GM10248 (cell line): ENCODE measurements around the gene OR6A2.

Source experiments
- CTCF ChIA-PET: fragments of 300-600 bp; sonication (Branson Sonifier 250); formaldehyde crosslinking; extraction: SDS; loops from one replicate; lab custom pipeline; 2021; ENCODE audit warnings: antibody characterized with exemption; lab: Yijun Ruan, JAX
- POLR2A ChIA-PET: fragments of 350-650 bp; sonication (Branson Sonifier 250); formaldehyde crosslinking; extraction: SDS; loops from one replicate; lab custom pipeline; 2020; ENCODE audit warnings: antibody characterized with exemption; lab: Yijun Ruan, JAX
- DNase-seq: peaks from one replicate; pipeline ENCODE4 v3.0.0; 2012; ENCODE audit errors: extremely low spot score
- TF ChIP-seq, protein P1 (sequence below): IDR thresholded peaks from 2 replicates; pipeline ENCODE4 v1.5.1; 2012; ENCODE audit warnings: mild to moderate bottlenecking, low read depth; ENCODE audit errors: extremely low read depth, missing control alignments, control extremely low read depth

Gene OR6A2

DNA sequence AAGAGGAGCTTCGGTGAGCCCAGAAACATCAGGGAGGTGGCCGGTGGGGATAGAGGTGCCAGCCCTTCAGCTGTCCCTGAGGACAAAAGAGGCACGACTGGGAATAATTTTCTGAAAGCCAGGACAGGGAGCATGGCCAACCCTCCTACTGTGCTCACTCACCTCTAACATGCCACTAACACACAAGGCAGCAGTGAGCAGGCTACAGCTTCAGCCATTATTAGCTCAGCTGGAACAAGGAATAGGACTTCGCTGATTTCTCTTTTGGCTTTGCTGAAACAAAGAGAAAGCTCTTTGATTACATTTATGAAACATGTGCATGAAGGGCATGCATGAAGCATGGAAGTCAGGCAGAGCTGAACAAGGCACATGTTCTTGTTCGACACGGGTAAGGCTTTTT lies 33.9 kb upstream of the OR6A2 start:
- CTCF ChIA-PET: interaction anchor here (1.1 to 2.4 kb wide), 6 partner anchors 9 to 78 kb away, joined by 3 to 21 read pairs (median 4); no protein-coding TSS in a partner anchor

DNA sequence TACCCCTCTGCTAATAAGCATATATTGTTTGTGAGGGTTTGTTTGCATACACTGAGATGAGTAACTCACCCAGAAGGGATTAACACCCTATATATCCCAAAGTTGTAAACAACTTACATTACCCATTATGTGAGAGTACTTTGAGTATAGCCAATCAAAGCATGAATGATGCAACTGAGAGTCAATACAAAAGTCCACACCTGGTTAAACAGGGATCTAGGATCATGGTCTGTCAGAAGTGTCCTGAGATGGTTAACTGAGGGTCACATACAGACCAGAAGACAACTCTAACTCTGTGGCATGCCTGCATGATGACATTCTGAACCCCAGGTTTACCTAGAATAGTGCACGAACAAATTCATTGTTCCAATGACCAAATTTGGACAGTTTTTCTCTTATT lies 28.6 kb upstream of the OR6A2 start:
- ChIA-PET POLR2A (no interaction called here), CTCF (interaction anchor here (1.8 kb wide), 1 partner anchor 33 kb away, joined by 5 read pairs; no protein-coding TSS in a partner anchor)
- TF ChIP-seq, protein P1, sequence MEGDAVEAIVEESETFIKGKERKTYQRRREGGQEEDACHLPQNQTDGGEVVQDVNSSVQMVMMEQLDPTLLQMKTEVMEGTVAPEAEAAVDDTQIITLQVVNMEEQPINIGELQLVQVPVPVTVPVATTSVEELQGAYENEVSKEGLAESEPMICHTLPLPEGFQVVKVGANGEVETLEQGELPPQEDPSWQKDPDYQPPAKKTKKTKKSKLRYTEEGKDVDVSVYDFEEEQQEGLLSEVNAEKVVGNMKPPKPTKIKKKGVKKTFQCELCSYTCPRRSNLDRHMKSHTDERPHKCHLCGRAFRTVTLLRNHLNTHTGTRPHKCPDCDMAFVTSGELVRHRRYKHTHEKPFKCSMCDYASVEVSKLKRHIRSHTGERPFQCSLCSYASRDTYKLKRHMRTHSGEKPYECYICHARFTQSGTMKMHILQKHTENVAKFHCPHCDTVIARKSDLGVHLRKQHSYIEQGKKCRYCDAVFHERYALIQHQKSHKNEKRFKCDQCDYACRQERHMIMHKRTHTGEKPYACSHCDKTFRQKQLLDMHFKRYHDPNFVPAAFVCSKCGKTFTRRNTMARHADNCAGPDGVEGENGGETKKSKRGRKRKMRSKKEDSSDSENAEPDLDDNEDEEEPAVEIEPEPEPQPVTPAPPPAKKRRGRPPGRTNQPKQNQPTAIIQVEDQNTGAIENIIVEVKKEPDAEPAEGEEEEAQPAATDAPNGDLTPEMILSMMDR: no peak
- no peak for DNase-seq

More for the DNA sequence above, 33.9 kb upstream of the OR6A2 start:
- TF ChIP-seq, protein P1: no peak
- DNase-seq: no peak
- POLR2A ChIA-PET: no interaction called here

DNA sequence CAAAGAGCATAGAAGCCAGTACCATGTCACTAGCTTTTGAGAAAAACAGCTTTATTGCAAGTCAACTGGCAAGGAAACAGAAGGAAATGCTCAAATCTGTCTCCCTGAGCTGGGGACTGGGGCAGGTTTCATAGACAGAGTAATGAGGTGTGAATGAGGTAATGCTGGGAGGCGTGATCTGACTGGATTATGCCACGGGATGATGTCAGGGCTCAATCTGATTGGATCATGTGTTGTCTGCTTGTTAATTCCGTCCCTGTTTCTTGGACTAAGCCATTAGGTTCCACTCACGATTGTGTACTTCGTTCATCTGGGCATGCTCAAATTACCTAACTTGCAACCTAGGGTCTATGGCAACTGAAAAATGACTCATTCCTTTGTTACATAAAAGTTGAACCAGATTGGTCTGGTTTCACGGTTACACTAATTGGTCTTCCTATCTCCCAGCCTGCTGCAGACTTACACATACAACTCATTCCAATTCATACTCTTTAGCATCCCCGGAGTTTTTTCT lies 25.8 kb upstream of the OR6A2 start:
- CTCF ChIA-PET: interaction anchor here (0.8 to 3.9 kb wide), 4 partner anchors 9 to 617 kb away, joined by 3 to 42 read pairs (median 4); partner anchors contain the start of gene OR10A2
- TF ChIP-seq, protein P1: no peak
- POLR2A ChIA-PET: no interaction called here
- no peak for DNase-seq

DNA sequence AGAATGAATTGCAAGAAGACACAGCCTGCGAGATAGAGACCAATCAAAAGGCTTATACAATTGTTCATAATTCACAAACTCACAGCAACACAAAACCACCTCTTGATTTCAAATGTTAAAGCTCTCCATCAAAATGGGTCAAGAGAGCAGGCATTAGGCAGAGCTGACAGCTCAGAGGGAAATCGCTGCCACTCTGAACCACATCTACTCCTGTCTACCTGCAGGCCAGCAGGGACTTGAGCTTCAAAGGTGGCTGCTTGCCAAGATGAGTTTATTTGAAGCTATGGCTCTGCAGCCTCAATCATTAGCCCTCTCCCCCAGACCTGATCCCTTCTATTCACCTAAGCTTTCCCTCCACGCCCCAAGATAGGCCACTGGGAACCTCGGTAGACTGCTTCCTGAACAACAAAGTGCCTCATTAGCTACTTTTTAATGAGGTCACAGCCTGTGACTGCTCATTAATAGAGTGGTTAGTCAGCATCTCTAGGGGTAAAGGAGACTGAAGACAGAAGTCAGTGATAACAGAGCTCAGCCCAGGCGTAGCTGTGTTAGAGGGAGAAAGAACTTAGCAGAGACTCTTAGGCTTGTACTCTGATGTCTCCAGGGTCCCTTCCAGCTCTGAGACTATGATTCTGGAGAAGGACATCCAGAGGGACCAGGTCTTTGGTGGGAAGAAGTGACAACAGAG lies 24.8 kb upstream of the OR6A2 start:
- TF ChIP-seq, protein P1: no peak
- CTCF ChIA-PET: interaction anchor here (0.8 to 3.9 kb wide), 7 partner anchors 9 to 618 kb away, joined by 3 to 42 read pairs (median 3); partner anchors contain the start of gene MRPL17
- POLR2A ChIA-PET: no interaction called here
- DNase-seq: no peak

DNA sequence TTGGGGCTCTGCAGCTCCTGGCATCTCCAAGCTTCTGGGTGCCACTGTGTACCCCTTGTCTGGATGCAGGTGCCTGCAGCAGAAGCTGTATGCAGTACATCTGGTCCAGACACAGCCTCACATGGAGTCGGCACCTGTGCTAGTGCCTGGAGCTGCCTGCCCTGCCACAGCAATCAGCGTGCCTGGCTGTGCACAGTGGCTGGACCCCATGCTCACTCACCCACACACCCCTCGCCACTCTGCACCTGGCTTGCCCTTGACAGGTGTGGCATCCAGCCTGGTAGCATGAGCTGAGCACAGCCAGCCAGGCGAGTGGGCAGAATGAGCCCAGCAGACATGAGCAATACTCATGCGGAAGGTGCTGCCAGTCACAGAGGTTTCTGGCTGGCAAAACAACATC lies 19.5 kb upstream of the OR6A2 start:
- ChIA-PET CTCF (interaction anchor here (1.0 to 2.2 kb wide), 5 partner anchors 15 to 81 kb away, joined by 3 to 5 read pairs (median 3); no protein-coding TSS in a partner anchor), POLR2A (no interaction called here)
- TF ChIP-seq, protein P1: no peak
- DNase-seq: no peak

DNA sequence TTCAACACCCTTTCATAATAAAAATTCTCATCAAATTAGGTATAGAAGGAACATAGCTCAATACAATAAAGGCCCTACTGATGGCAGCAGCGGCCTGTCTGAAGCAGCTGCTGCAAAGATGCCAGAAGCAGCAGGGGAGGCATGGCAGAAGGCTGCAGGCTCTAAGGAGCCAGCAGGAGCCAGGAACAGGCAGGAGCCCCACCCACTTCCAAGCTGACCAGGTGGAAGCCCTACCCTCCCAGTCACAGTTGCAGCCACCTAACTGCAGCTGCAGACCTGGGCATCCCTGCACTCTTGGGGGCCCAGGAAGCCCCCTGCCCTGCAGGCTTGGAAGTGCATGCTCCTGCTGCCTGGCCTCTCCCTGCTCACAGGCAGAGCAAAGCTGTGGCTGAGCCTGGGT lies 18.2 kb upstream of the OR6A2 start:
- CTCF ChIA-PET: interaction anchor here (1.1 kb wide), 1 partner anchor 11 kb away, joined by 3 read pairs; no protein-coding TSS in a partner anchor
- no peak for DNase-seq
- POLR2A ChIA-PET: no interaction called here
- TF ChIP-seq, protein P1: no peak
